NCI-H524 treated with DMSO at 0.1 percent for 48 hours (cell line): ENCODE data around the gene MRM3.
"Not testable (repeated sequence)": the region's sequence is repeated elsewhere in the genome, so short reads cannot be mapped to it uniquely, and the experiment has no call there.

Source experiments
- DNase-seq: peaks from one replicate; lab custom pipeline; 2025; lab: John Stamatoyannopoulos, UW

Gene MRM3

DNA sequence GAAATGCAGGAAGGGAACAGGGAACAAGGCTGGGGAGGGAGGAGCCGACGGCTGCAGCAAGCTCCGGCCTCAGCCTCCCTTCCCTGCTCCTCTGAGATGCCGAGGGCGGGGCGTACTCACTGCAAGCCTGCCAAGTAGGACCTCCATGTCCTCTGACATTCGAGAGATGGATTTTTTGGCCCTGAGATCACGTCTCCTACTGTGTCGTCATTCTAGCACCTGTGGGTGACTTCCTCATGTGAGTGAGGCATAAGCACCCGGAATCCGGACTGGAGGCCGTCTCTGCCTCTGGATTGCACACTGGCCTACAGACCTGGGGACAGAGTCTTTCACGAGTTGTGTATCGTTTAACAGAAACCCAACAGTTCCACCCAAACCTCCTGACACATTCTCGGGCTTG, 14.5 kb downstream of the MRM3 start:
- DNase-seq: no peak

DNA sequence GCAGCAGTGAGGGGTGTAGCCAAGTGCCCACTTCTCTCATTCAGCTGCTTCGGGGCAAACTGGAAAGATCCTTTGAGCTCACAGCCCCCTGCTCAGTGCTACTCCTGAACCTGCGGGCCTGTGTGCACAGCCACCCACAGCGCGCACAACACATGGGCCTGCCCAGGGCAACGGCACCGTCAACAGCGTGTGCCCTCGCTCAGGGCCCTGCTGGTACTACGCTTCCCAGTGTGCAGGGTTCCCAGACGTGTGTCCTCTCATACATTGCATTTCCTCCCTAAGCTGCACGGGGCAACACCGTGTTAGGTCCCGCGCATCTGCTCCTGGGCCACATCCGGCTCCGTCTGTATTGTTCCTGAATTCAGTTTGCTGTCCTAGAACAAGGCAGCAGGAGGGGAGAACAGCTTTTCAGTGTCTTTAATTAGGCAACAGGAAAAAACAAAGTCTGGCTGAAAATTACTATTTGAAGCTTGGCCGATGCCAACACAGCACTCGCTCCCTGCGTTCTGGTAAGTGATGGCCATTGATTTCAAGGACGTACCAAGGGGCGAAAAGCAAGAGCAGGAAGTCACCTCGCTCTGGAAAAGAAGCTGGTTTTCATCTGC, 15.2 kb downstream of the MRM3 start:
- DNase-seq: no peak

DNA sequence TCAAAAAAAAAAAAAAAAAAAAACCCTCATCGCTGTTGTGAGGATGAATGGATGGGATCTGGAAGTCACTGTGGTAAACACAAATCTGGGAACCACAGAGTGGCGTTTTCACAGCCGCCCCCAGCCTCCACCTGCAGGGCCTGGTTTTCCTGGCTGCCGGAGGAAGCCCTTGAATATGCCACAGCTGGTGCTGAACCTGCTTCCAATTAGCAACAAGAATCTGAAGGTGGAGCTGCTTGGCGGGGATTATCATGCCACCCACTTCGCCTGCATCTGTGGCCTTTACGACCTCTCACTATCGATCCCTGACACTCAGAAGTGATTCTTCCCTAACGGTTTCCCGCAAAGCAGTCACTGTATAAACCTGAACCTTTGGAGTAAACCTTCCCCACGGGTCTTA, 16.1 kb downstream of the MRM3 start:
- peak; percentile 73 for DNase-seq

DNA sequence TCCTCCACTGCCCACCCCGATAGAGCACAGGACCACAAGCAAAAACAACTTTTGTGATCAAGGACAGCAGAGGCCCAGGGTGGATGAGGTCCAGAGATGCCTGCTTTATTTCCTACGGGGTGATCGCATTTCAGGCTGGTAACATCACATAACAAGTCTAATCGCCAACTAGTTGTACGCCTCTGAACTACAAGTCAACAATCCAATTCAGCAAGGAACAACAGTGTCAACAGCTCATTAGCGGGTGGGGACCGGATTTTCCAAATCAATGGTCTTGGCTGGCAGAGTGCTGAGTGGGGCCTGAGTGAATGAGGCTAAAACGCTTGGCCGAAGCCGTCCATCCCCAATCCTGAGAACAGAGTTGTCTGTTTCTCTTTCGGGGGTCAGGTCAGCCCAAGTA, 17.1 kb downstream of the MRM3 start:
- no peak for DNase-seq

DNA sequence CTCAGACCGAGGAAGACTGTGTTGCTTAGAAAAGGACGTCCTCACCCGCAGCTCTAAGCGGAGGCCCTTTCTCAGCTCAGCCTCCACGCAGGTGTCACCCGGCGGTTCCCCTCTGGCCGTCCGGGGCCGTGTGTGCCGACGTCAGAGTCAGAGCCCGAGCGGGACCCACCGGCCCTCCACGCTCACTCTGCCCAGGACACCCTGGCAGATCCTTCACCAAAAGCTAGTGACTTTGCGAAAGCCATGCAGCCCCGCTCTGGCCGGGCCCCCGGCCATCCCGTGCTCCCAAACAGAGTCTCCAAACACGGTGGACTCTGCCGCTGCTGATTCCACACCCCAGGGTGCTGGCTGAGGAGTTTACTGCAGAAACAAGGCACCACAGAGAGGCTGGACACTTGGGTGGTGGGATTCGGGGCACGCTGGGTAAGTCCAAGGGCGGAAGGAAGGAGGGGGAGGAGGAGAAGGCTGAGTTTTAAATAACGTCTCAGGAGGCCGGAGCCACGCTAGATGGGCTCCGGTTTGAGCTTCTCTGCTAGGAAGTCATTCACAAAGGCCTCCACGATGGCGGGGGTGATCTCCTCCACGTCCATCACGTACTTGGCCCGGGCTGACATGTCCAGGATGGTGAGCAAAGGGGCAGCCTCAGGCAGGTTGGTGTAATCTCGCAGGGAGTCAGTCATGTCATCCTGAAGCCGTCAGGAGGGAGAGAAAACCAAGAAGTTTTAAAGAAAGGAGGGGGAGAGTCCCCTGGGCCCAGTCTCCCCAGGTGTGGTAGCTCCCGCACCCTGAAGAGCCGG, 18.5 kb downstream of the MRM3 start:
- DNase-seq: no peak

DNA sequence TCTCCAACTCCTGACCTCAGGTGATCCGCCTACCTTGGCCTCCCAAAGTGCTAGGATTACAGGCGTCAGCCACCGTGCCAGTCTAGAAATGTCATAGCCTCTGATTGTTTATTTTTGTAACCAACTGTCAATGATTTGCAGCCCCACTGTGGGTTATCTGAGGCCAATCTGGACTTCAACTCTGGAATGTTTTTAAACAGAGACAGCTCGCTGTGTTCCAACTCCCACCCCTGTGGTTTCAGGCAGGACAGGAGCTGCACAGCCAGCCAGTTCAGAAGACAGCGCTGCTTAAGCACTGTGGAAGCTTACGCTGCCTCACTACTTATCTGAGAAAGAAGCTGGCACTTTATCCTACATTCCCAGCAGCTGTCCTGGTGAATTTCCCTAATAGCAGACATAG, 19.5 kb downstream of the MRM3 start:
- no peak for DNase-seq

DNA sequence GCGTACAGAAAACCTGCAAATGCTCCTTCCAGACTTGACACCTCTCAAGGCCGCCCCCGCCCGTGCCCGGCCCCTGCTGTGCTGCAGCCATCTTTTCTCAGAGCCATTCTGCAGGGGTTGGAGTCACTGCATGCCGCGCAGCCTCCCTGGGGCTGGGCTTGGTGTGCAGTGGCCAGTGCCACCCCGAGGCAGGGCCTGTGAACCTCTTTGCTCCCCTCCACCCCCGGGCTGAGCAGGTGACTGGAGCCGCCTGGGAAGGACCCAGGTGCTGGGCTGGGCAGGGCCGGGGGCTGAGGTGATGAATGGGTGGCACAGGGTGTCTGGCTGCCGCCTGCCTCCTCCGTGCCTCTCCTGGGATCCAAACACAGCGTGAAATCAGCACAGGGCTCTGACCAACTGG, 20.3 kb downstream of the MRM3 start:
- DNase-seq: no peak

DNA sequence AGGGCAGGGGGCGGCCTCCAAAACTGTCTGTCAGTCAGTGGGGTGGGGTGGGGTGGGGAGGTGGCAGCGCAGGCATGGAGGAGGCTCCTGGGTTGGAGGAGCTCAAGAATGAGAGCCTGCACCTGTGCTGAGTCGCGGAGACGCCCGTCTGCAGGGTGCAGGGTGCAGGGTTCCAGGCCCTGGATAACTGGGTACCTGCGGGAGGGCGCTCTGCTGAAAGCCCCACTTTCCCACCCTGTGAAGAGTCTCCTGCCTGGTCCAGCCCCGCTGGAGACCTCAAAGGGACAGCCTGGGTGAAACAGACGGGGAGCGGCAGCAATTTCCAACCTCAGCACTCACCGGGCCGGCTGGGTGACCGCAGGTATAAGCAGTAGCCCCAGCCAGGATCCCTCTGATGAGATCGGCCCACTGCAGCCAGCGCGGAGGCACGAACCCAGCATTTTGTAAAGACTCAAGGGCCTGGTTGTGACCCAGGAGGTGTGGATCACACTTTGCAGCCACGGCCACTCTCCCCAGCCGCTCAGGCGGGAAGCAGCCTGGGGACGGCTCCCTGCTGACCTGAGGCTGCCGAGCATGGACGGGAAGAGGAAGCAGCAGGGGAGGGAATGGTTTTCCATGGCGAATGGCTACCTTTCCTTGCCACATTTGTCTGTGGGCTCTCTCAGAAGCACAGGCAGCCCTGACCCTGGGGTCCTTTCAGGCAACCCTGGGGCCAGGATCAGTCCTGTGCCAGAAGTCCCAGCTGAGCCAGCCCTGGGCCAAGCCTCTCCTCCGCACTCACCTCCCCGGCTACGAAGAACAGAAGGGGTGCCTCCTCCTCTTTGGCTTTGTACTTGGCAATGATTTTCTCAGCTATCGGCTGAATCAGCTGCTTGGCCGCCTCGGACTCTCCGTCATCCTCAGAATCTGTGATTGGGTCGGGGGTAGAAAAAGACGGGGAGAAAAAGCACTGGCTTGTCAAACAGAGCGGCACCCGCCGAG, 21.0 kb downstream of the MRM3 start:
- no peak for DNase-seq

DNA sequence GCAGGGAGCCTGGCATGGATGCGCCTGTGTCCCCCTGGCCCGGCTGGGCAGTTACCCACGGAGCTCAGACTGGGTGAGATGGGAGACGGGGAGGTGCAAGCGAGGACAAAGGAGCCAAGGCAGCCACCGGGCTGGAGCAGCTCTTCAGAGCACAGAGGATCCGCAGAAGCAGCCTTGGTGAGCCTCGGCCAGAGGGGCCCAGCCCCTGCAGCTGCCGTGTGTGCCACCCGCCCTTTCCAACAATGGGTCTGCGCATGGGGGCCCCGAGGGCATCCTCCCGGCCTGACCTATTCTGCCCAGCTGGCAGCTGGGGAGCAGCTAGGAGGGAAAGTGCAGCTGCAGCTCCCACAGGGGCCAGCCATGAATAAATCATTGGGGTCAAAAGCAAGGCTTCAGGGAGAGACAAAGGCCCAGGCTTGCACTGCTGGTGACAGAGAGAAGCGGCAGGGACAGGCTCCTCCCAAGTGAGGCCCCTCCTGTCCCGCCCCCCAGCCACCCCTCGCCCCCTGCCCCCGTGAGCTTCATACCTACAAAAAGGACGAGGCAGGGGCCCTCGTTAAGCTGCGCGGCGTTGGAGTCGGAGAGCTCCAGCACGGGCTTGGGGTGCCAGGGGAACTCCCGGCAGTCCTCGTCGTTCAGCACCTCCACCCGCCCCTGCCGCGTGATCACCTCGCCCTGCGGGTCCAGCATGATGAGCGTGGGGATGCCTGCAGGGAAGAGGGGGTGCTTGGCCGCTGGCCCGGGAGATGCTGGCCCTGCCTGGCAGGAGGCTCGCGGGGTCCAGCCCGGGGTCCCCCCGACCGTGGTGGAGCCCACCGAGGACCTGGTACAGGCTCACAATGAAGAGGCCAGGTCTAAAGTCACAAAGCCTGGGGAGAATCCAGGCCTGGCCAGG, 22.6 kb downstream of the MRM3 start:
- no peak for DNase-seq

DNA sequence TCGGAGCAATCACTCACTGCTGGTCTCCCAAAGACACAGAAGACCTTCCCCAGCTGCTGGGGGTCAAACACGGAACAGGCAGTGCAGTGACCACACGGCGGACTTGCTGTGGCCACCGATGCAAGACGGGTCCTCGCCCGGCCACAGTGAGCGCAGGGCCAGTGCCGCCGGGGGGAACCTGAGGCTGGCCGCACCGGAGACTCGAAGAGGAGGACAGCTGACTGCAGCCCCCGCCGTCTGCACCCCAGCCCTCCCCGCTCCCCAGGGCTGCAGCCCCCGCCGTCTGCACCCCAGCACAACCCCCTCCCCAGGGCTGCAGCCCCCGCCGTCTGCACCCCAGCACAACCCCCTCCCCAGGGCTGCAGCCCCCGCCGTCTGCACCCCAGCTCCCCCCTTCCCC, 23.7 kb downstream of the MRM3 start:
- not testable (repeated sequence) for DNase-seq

DNA sequence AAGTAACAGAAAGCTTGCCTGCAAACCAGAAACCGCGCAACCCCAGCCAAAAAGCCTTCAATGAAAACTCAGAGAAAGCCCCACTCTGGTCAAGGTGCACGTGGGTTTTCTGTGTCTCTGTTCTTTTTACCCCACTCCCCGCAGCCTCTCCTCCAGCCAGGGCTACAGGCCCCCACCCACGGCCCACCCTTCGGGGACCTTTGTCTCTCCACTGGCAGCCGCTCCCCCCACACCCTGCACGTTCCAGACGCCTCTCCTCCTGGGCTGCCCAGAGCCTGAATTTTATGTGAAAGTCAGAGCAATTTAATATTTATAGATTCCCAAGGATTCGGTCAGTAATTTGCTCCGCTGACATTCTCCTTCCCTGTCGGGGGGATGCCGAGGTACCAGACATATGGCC, 24.2 kb downstream of the MRM3 start:
- DNase-seq: no peak

DNA sequence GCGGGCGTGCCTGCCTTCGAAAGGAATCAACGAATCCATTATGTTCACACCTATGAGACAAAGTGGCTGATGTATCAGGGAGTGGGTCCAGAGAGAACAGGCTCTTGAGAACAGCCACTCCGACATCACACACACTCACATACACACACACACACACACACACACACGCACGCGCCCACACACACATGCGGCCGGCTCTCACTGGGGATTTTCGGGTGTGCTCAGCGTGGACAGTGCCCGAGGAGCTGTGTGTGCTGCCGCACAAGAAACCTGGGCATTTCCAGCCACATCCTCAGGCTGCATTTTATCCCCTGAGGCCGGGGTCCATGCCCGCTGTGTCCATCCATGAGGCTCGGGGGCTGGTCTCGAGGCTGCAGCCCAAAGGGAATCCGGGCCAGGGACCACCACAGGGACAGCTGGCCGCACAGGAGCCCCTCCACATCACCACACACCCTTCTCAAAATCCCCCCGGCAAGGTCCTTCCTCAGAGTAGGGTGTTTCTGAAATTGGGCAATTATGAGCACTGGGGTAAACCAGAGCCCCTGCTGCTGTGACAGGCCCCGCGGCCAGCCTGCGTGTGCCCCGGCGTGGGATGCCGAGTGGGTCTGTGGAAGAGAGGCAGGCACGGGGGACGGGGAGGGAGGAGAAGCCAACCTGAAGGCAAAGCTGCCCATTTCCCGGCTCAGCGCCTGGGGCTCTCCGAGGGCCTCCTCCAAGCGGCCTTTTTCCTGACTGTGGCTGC, 24.8 kb downstream of the MRM3 start:
- no peak for DNase-seq

DNA sequence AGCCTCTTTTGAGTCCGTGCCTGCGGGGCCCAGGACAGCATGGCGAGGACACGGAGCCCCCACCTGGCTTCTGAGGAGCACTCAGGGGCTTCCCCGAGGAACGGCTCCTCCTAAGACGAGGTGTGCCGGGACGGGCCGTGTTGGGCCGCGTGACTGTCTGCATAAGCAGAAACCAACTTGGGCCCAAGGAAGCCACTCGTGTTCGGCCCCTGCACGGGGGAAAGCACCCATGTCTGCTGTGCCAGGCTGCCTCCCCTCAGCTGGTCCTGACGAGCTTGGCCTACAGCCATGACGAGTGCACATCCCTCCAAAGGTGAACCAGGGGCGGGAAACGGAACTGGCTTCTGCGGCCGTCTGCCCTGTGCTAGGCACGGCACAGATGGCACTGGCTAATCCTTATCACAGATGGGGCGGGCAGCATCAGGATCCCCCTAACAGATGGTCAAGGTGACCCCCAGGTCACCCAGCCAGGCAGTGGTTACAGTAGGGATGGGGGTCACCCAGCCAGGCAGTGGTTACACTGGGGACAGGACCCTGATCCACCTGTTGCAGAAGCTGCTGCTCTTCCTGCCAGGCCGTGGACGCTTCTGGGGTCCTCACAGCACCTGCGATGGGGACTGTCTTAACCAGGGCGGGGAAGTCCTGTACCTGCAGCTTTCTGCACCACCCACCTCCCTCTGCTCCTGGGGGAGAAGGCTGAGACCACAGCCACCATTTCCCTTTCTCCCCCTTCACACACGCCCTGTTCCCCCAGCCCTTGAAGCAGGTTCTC, 25.6 kb downstream of the MRM3 start:
- DNase-seq: peak; percentile 17

DNA sequence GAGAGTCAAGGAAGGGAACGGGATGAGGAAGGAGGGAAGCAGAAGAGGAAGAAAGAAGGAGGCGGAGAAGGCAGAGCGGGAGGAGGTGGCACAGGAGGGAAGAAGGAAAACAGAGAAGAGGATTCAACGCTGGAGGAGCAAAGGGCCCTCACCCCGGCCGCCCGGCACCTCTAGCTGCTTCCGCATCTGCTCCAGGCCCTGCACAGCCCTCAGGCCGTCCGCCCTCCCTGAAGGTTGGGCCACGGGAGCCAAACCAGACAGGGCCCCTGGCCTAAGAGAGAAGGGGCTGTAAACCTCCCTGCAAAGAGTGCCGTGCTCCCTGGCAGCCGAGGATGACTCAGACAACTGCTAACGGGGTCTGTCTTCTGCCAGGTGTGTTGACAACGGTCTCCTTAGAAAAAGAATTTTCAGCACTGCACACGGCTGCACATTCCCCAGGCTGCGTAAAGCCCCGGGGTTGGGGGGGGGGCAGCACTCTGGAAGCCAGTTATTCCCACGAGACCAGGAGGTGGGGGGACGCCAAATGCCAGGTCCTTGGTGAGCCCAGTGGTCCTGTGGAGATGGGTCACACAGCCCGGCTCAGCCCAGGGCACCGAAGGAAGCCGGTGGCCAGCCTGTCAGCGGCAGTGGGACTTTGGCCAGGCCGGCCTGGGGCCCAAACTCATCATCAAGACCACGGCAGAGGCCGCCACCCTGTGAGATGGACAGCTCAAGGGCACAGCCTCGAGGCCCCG, 29.1 kb downstream of the MRM3 start:
- no peak for DNase-seq

DNA sequence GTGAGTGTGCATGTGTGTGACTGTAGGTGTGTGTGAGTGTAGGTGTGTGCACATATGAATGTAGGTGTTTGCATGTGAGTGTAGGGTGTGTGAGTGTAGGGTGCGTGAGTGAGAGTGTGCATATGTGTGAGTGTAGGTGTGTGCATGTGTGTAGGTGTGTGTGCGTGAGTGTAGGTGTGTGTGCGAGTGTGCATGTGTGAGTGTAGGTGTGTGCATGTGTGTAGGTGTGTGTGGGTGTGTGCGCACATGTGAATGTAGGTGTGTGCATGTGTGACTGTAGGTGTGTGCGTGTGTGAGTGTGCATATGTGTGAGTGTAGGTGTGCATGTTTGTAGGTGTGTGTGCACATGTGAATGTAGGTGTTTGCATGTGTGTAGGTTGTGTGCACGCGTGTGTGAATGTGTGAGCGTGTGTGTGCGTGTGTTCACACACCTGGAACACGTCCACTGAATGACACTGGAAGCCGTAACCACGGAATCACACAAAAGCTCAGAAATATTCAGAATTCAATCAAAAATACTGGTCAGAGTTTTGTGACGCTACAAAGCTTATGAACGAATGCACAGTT, 30.6 kb downstream of the MRM3 start:
- DNase-seq: no peak

DNA sequence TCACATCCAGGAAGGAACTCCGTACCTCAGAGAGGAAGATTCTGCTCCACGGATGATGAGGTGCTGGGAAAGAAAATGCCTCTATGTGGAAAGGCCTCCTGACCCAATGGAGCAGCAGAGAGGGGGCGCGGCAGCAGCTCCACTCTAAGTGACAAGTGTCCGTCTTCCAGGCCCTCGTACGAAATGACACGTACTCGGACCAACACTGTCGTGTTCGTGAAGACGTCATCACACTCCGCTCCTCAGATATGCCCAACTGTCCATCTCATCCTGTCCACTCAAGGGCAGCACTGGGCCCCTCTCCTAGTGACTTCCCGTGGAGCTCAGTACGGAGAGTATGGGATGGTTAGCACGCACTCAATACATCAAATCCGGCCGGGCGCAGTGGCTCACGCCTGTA, 32.2 kb downstream of the MRM3 start:
- DNase-seq: no peak

DNA sequence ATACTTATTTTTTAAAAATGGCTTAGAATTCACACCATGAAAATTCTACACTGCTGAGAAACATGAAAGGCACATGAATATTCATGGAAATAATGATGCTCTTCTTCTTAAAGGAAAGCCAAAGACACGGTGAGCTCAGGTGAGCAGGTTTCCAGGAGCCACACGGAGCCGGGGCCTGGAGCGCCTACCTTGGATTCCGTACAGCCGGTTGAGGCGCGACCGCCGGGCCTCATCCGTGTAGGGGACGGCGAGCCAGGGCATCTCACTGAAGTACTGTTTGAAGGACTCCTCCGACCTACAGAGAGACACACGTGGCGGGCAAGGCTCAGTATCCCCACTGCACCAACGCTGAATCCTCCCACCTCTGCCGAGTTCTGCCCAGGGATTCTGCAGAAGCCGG, 37.1 kb downstream of the MRM3 start:
- no peak for DNase-seq

DNA sequence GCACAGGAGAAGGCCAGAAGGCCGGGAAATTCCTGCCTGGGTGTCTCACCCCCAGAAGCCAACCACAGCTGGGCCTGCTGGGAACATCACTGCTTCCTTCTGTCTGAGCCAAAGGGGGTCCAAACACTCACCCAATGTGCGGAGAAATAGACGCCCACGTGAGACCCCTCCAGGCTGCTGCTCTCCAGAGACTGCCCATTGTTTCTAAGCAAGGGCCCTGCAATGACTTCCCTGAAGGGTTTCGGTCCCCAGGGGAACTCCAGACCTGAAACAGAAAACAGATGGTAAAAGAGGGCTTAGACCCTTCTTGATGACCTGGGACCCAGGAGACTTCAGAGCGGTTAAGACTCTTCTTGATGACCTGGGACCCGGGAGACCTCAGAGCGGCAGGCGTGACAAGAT, 41.3 kb downstream of the MRM3 start:
- peak; percentile 90 for DNase-seq

DNA sequence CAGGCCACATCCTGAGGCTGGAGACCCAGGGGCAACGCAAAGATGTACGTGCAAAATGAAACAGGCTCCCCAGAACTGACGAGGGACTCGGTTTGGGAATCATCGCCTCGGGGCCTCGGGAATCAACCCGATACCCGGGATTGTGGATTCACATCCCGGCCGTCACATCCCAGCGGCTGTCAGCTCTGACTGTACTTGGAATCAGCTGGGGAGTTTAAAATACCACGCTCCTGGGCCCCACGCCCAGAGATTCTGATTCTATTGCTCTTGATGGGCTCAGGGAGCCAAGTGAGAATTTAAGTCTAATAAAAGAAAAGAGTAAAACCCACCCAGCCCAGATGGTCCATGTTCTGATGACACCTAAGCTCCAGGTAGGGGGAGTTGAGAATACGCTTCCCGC, 42.2 kb downstream of the MRM3 start:
- DNase-seq: no peak
